ENCODE measurements around the gene CPED1.

GRCh38 chr7:121034929-121035328 lies 46.4 kb downstream of the CPED1 start:
- TF ChIP-seq CTCF (conservative IDR thresholded peaks at IDR 0.05; ENCODE audit: low read length) (no peak), EZH2phosphoT487 (IDR thresholded peaks at IDR 0.05; ENCODE audit: borderline replicate concordance, low read depth, low read length) (no peak)

All from OCI-LY7 (cell line).